ENCODE results near the gene APOA1.

APOA1 gene

DNA sequence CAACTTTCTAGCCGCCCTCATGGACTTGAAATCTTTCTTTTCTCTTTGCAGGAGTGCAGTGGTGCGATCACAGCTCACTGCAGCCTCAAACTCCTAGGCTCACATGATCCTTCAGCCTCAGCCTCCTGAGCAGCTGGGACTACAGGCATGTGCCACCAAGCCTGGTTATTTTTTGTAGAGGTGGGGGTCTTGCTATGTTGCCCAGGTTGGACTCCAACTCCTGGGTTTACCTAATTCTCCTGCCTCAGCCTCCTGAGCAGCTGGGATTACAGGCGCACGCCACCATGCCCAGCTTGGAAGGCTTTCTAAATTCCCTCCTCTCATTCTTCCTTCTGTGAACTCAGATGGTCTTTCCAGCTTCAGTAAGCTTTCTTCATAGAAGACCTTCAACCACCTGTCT lies 4.7 kb upstream of the APOA1 start:
- ChIA-PET POLR2A (no interaction called here), CTCF (interaction anchor here (1.2 kb wide), 1 partner anchor 11 kb away, joined by 3 read pairs; no protein-coding TSS in a partner anchor)

DNA sequence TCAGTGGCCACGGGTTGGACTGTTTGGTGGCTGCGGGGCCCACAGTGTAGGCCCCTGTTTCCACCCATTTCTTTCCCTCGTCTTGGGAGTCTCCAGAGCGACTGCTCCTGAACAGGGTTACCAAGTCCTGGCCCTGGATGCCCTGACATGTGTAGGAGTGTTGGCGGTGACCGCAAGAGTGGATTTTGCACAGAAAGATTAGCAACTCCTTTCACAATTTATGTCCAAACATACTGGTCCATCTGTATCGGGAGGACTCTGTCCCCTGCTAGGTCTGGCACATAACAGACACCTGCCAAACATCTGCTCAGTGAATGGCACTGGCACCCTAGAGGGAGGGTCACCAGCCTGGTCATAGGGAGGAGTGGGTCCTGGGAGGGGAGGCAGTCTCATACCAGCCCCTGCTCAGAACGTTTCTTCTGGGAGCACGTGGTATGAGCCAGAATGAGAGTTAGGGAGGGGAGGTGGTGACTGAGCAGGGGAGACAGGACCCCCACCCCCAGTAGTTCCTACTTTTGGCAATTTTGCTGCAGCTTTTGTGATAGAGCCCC lies 3.4 kb upstream of the APOA1 start:
- TF ChIP-seq, protein P1, sequence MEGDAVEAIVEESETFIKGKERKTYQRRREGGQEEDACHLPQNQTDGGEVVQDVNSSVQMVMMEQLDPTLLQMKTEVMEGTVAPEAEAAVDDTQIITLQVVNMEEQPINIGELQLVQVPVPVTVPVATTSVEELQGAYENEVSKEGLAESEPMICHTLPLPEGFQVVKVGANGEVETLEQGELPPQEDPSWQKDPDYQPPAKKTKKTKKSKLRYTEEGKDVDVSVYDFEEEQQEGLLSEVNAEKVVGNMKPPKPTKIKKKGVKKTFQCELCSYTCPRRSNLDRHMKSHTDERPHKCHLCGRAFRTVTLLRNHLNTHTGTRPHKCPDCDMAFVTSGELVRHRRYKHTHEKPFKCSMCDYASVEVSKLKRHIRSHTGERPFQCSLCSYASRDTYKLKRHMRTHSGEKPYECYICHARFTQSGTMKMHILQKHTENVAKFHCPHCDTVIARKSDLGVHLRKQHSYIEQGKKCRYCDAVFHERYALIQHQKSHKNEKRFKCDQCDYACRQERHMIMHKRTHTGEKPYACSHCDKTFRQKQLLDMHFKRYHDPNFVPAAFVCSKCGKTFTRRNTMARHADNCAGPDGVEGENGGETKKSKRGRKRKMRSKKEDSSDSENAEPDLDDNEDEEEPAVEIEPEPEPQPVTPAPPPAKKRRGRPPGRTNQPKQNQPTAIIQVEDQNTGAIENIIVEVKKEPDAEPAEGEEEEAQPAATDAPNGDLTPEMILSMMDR (IDR thresholded peaks at IDR 0.05; ENCODE audit: control extremely low read depth, extremely low read depth, low read depth, missing control alignments): no peak
- no peak for DNase-seq (ENCODE audit: extremely low spot score)
- ChIA-PET CTCF (interaction anchor here (1.3 to 1.4 kb wide), 2 partner anchors 18 to 49 kb away, joined by 3 to 4 read pairs; partner anchors contain the start of genes APOA4 and APOA5), POLR2A (no interaction called here)

More for the DNA sequence above, 4.7 kb upstream of the APOA1 start:
- TF ChIP-seq, protein P1 (IDR thresholded peaks at IDR 0.05; ENCODE audit: control extremely low read depth, extremely low read depth, low read depth, missing control alignments): no peak
- no peak for DNase-seq (ENCODE audit: extremely low spot score)

DNA sequence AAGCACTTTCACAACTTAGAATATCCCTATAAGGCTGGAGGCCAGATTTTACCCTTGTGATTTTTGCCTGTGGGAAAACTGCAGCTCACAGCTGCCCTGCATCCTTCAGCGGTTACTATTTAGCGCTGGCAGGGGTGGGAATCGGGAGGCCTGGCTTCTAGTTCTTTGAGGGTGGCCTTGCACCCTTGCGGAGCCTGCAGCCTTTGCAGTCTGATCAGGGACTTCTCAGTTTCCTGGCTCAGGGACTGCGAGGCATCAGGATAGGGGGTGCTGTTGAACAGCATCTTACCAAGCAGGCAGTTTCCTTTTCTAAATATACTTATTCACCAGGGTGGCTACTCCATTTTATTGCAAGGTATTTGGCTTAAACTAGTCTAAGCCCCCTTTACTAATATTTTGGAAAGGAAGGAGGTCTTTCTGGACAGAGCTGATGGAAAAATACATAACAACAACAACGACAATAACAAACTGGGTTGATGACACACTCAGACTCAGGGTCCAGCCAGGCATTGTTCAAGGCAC lies 2.9 kb upstream of the APOA1 start:
- POLR2A ChIA-PET: no interaction called here
- TF ChIP-seq, protein P1 (IDR thresholded peaks at IDR 0.05; ENCODE audit: control extremely low read depth, extremely low read depth, low read depth, missing control alignments): peak; percentile 2
- DNase-seq (ENCODE audit: extremely low spot score): no peak
- CTCF ChIA-PET: interaction anchor here (1.2 to 1.6 kb wide), 5 partner anchors 10 to 49 kb away, joined by 3 to 4 read pairs (median 4); partner anchors contain the start of genes APOA4 and APOA5

DNA sequence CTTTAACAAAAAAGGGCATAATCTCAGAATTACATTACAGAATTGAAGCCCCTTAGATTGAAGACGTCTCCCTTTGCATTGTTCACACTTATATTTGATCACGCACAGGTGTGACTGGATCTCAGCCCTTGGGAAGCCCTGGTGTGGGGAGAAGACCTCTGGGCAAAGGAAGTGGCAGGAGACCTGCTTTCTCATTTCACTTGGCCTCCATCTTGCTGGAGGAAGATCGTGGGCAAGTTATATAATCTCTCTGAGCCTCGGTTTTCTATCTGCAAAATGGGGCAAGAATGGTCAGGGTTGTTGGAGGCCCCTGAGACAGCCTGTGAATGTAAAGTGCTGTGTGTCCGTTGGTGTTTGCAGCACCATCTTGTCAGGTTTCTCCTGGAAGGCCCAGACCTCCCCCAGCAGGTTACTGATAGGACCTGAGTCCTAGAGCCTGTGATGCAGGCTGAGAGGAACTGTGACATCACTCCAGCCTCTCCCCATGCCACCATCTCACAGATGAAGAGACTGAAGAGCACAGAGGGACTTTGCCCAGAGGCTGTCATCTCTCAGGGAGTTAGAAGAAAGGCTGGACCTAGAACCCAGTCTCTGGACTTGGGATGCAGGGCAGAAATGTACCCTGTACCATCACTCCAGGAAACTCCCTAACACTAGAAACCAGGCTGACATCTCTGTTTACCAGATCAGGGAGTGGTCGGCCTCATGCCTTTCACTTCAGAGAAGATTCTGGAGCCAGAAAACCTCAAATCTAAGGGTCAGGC lies 1.1 kb upstream of the APOA1 start:
- TF ChIP-seq, protein P1 (IDR thresholded peaks at IDR 0.05; ENCODE audit: control extremely low read depth, extremely low read depth, low read depth, missing control alignments): no peak
- CTCF ChIA-PET: interaction anchor here (1.4 to 6.3 kb wide), 4 partner anchors 12 to 48 kb away, joined by 3 to 100 read pairs (median 27); partner anchors contain the start of genes APOA4, APOA5 and ZPR1
- POLR2A ChIA-PET: no interaction called here
- no peak for DNase-seq (ENCODE audit: extremely low spot score)

DNA sequence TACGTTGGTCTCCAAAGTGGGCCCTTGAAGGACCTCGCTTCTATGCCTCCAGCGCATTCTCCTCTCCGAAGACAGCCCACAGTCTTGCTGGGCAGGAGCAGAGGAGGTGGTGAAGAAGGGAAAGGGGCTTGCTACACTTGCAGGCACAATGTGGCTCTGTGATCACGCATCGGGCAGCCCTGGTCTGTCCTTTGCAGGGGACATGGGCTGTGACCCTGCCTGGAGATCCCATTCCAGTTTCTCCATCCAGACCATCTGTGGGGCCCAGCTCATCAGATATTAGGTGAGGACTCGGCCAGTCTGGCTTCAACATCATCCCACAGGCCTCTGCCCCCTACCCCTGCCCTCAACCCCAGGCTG lies 810 bp downstream of the APOA1 start:
- TF ChIP-seq, protein P1 (IDR thresholded peaks at IDR 0.05; ENCODE audit: control extremely low read depth, extremely low read depth, low read depth, missing control alignments): no peak
- POLR2A ChIA-PET: no interaction called here
- no peak for DNase-seq (ENCODE audit: extremely low spot score)
- CTCF ChIA-PET: interaction anchor here (1.0 to 6.3 kb wide), 22 partner anchors 9 to 345 kb away, joined by 3 to 100 read pairs (median 7); partner anchors contain the start of genes APOA4, APOA5 and ZPR1

DNA sequence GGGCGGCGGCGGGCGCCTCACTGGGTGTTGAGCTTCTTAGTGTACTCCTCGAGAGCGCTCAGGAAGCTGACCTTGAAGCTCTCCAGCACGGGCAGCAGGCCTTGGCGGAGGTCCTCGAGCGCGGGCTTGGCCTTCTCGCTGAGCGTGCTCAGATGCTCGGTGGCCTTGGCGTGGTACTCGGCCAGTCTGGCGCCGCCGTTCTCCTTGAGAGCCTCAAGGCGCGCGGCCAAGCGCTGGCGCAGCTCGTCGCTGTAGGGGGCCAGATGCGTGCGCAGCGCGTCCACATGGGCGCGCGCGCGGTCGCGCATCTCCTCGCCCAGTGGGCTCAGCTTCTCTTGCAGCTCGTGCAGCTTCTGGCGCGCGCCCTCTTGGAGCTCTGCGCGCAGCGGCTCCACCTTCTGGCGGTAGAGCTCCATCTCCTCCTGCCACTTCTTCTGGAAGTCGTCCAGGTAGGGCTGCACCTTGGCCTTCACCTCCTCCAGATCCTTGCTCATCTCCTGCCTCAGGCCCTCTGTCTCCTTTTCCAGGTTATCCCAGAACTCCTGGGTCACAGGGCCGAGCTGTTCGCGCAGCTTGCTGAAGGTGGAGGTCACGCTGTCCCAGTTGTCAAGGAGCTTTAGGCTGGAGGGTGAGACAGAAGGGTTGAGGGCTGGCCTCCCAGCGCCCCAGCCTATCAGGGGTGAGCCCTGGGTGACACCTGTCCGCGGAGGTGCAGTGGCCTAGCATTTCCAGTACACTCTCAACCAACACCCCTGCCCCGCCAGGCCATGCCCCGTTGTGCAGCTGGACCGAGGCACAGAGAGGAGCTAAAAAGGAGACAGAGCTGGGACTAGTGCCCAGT lies 1.4 kb downstream of the APOA1 start:
- TF ChIP-seq, protein P1 (IDR thresholded peaks at IDR 0.05; ENCODE audit: control extremely low read depth, extremely low read depth, low read depth, missing control alignments): peak; percentile 77
- CTCF ChIA-PET: interaction anchor here (0.8 to 6.3 kb wide), 27 partner anchors 9 to 346 kb away, joined by 3 to 100 read pairs (median 5); partner anchors contain the start of genes APOA4, APOA5 and ZPR1
- POLR2A ChIA-PET: interaction anchor here (0.9 to 1.4 kb wide), 2 partner anchors 48 to 261 kb away, joined by 4 read pairs; partner anchors contain the start of gene ZPR1
- peak; percentile 90 for DNase-seq (ENCODE audit: extremely low spot score)
